GM23248 (cell line): ENCODE results near the gene MLF2.

Experiments used
- EZH2 ChIP-seq: fragments of 200-600 bp; sonication (generic); IDR thresholded peaks from 2 replicates; pipeline ENCODE4 v1.6.1; 2018; ENCODE audit warnings: antibody characterized with exemption, mild to moderate bottlenecking; ENCODE audit not compliant: insufficient read depth, poor library complexity, severe bottlenecking
- EZH2phosphoT487 ChIP-seq: fragments of 200-600 bp; sonication (generic); IDR thresholded peaks from 2 replicates; pipeline ENCODE4 v1.6.1; 2018; ENCODE audit warnings: antibody characterized with exemption, moderate library complexity, mild to moderate bottlenecking, low read depth; ENCODE audit not compliant: insufficient read depth

- TF ChIP-seq EZH2: no peak
- no peak for TF ChIP-seq EZH2phosphoT487
Observed at GRCh38 chr12:6775185-6776174, 22.5 kb upstream of the MLF2 start.
